Hepatocyte (in vitro differentiated cells): Measurements from ENCODE around the gene NSUN2. TPM values are rescaled to one million over a fixed set of nuclear protein-coding genes. Genes with fewer than 3 reads are reported as not detected.

Experiments
- DNase-seq: peaks from one replicate; pipeline ENCODE4 v3.0.0-alpha.2; 2016; ENCODE audit warnings: low spot score
- H2AFZ ChIP-seq: fragments of 200-600 bp; sonication (generic); 2 replicates; pipeline ENCODE4 v1.6.0; 2016; ENCODE audit warnings: antibody characterized with exemption, mild to moderate bottlenecking
- H3K27ac ChIP-seq: fragments of 200-600 bp; sonication (generic); 2 replicates; pipeline ENCODE4 v1.5.1; 2016; ENCODE audit warnings: mild to moderate bottlenecking
- H3K27me3 ChIP-seq: fragments of 200-600 bp; sonication (generic); 2 replicates; pipeline ENCODE4 v1.6.1; 2016
- H3K36me3 ChIP-seq: fragments of 200-600 bp; sonication (generic); replicated peaks from 2 replicates; pipeline ENCODE4 v1.5.1; 2016; ENCODE audit warnings: low read depth; ENCODE audit not compliant: insufficient read depth
- H3K4me1 ChIP-seq: fragments of 200-600 bp; sonication (generic); 2 replicates; pipeline ENCODE4 v1.5.1; 2016; ENCODE audit warnings: mild to moderate bottlenecking, moderate library complexity; ENCODE audit not compliant: insufficient read depth
- H3K4me2 ChIP-seq: fragments of 200-600 bp; sonication (generic); 2 replicates; pipeline ENCODE4 v1.6.0; 2016
- H3K4me3 ChIP-seq: fragments of 200-600 bp; sonication (generic); 2 replicates; pipeline ENCODE4 v1.5.1; 2016; ENCODE audit warnings: mild to moderate bottlenecking
- H3K79me2 ChIP-seq: fragments of 200-600 bp; sonication (generic); 2 replicates; pipeline ENCODE4 v1.6.0; 2017; ENCODE audit warnings: mild to moderate bottlenecking
- H3K9me2 ChIP-seq: fragments of 200-600 bp; sonication (generic); replicated peaks from 2 replicates; pipeline ENCODE4 v1.6.0; 2017; ENCODE audit warnings: mild to moderate bottlenecking; ENCODE audit not compliant: insufficient read depth
- H3K9me3 ChIP-seq: fragments of 200-600 bp; sonication (generic); 2 replicates; pipeline ENCODE4 v1.5.1; 2016; ENCODE audit warnings: low read depth, mild to moderate bottlenecking
- H4K20me1 ChIP-seq: fragments of 200-600 bp; sonication (generic); 2 replicates; pipeline ENCODE4 v1.6.0; 2016; ENCODE audit warnings: mild to moderate bottlenecking; ENCODE audit not compliant: insufficient read depth, poor library complexity, severe bottlenecking
- CTCF ChIP-seq: fragments of 200-600 bp; sonication (generic); IDR thresholded peaks from 2 replicates; pipeline ENCODE4 v1.5.1; 2016; ENCODE audit warnings: antibody characterized with exemption, mild to moderate bottlenecking; ENCODE audit not compliant: poor library complexity
- EZH2 ChIP-seq: fragments of 200-600 bp; sonication (generic); IDR thresholded peaks from 2 replicates; pipeline ENCODE4 v1.6.1; 2016; ENCODE audit warnings: antibody characterized with exemption, mild to moderate bottlenecking, borderline replicate concordance
- EZH2phosphoT487 ChIP-seq: fragments of 200-600 bp; sonication (generic); IDR thresholded peaks from one replicate; pipeline ENCODE4 v1.6.1; 2018; ENCODE audit warnings: antibody characterized with exemption, mild to moderate bottlenecking, low read depth, moderate library complexity; ENCODE audit not compliant: unreplicated experiment, severe bottlenecking
- WGBS: methylation state at CpG from one replicate; pipeline ENCODE4 v1.1.6; 2016; ENCODE audit warnings: low lambda C conversion rate; ENCODE audit errors: missing lambda C conversion rate; 5-methylcytosine and 5-hydroxymethylcytosine counted together
- polyA plus RNA-seq: library from polyadenylated mRNA; unstranded; fragments of >200 nt; fragmentation: Nextera tagmentation; extraction: Ambion mirVana; gene quantifications from 2 replicates; pipeline ENCODE4 v1.2.1, GENCODE V29; 2016
- total RNA-seq: library from RNA; depleted of rRNA; stranded (reverse); fragments of >200 nt; gene quantifications from 2 replicates; pipeline ENCODE4 v1.2.3, GENCODE V29; 2014

The NSUN2 gene
- total and polyA plus RNA-seq, 2 experiments from 2014 or later: 34.8 to 43.0 TPM

DNA sequence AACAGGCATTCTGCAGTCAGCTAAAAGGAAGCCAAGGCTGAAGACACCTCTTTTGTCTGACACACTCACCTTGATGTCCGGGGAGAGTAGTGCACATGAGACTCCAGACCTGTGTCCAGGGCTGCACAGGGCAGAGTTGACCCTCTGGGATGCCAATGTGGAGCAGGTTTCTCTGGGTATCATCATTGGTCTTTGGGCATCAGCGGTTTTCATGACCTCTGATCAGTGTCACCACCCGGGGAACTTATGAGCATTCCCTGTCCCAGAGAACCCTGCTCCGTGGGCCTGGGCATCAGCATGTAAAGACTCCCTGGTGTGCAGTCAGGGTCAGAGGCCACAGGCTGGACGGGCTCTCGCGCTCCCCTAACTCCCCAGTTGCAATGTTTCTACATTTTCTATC, 80.2 kb downstream of the NSUN2 start:
- Histone ChIP-seq H4K20me1 (no peaks in the 10 kb centered on the region), H2AFZ (no peak overlapping the region), H3K36me3 (no peaks in the 10 kb centered on the region), H3K9me3 (no peaks in the 10 kb centered on the region), H3K79me2 (no peaks in the 10 kb centered on the region), H3K4me2 (no peak overlapping the region), H3K4me1 (no peaks in the 10 kb centered on the region), H3K27me3 (no peaks in the 10 kb centered on the region), H3K27ac (no peak overlapping the region), H3K9me2 (no peaks in the 10 kb centered on the region), H3K4me3 (no peak overlapping the region)
- DNase-seq: no peak
- TF ChIP-seq CTCF (no peak), EZH2phosphoT487 (no peak), EZH2 (no peak)
- 90% methylated on average over 7 of the region's 7 CpGs for WGBS

- Histone ChIP-seq H3K4me1 (no peaks in the 10 kb centered on the region), H3K27ac (no peak overlapping the region), H4K20me1 (no peaks in the 10 kb centered on the region), H3K4me2 (no peak overlapping the region), H3K4me3 (no peak overlapping the region), H3K9me2 (no peaks in the 10 kb centered on the region), H3K9me3 (no peaks in the 10 kb centered on the region), H2AFZ (no peak overlapping the region), H3K27me3 (no peaks in the 10 kb centered on the region), H3K79me2 (no peaks in the 10 kb centered on the region), H3K36me3 (no peaks in the 10 kb centered on the region)
- DNase-seq: no peak
- TF ChIP-seq EZH2 (no peak), CTCF (no peak), EZH2phosphoT487 (no peak)
- 94% methylated on average over 6 of the region's 6 CpGs for WGBS
Measured at GRCh38 chr5:6551955-6552313, 80.9 kb downstream of the NSUN2 start.

DNA sequence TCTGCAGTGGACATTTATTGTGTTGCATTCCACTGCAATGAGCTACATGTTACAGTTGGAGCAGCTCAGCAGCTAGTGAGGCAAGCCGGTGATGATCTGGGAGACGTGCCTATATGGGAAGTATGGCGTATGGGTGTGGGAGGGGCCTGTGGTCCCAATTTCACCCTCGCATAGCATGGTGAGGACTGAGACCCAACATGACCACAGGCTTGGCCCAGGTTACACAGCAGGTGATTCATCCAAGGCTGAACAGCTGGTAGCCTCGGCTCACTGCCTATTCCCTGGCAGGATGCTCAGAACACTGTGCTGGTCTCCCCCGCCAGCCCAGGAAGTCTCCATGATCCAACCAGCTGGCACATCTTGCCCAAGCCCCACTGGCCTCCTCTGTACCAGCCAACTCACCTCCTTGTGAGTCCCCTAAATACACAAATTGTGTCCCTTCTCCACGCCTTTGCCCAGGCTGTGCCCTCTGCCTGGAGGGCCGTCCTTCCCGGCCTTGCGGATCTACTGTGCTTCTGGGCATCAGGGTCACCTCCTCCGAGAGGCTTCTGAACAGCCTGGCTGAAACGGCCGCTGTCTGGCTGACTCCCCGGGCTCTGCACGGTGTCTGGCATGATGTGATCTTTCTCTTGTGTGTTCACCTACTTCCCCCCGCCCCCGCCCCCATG, 81.4 kb downstream of the NSUN2 start:
- no peaks in the 10 kb centered on the region for H3K27me3 ChIP-seq
- H3K36me3 ChIP-seq: no peaks in the 10 kb centered on the region
- H3K79me2 ChIP-seq: no peaks in the 10 kb centered on the region
- no peaks in the 10 kb centered on the region for H3K4me1 ChIP-seq
- no peak overlapping the region for H2AFZ ChIP-seq
- DNase-seq: no peak
- H4K20me1 ChIP-seq: no peaks in the 10 kb centered on the region
- TF ChIP-seq CTCF (no peak), EZH2 (no peak), EZH2phosphoT487 (no peak)
- no peaks in the 10 kb centered on the region for H3K9me3 ChIP-seq
- no peak overlapping the region for H3K4me3 ChIP-seq
- WGBS: 92% methylated on average over 17 of the region's 17 CpGs
- H3K27ac ChIP-seq: no peak overlapping the region
- H3K4me2 ChIP-seq: no peak overlapping the region
- H3K9me2 ChIP-seq: no peaks in the 10 kb centered on the region

DNA sequence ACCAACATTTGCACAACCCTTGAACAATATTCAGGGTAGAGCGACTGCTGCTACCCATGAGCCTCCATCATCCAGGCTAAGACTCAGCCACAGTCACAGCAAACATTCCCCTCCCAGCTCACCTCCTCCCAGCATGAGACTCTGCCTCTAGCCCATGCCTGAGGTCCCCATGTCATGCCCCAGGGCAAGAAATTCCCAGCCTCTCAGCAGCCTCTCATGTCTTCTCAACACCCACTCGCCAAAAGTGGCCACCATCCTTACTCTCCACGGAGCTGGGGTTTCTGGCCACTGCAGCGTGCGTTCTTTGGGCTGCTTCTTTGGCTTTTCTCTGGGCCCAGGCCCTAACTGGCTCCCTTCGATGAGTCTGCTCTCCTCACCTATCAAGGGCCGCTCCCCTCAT, 82.2 kb downstream of the NSUN2 start:
- Histone ChIP-seq H3K4me1 (no peaks in the 10 kb centered on the region), H3K27me3 (no peaks in the 10 kb centered on the region), H3K79me2 (no peaks in the 10 kb centered on the region), H3K4me3 (no peak overlapping the region), H3K4me2 (no peak overlapping the region), H2AFZ (no peak overlapping the region), H3K9me3 (no peaks in the 10 kb centered on the region), H4K20me1 (no peaks in the 10 kb centered on the region), H3K9me2 (no peaks in the 10 kb centered on the region), H3K36me3 (no peaks in the 10 kb centered on the region), H3K27ac (no peak overlapping the region)
- 89% methylated on average over 7 of the region's 7 CpGs for WGBS
- no peak for DNase-seq
- TF ChIP-seq CTCF (no peak), EZH2 (no peak), EZH2phosphoT487 (no peak)
